ENCODE measurements around the gene TMEM109. TPM values are rescaled to one million over a fixed set of nuclear protein-coding genes. Genes with fewer than 3 reads are reported as not detected.

The TMEM109 gene
- total RNA-seq, 1 donor from 2014 or later: 72.8 TPM

GRCh38 chr11:60941371-60942119 lies 27.6 kb downstream of the TMEM109 start:
- Histone ChIP-seq H4K20me1 (ENCODE audit: insufficient read depth, low read length) (no peaks in the 10 kb centered on the region), H3K27me3 (ENCODE audit: insufficient read depth, low read length) (peaks cover 15% of the 10 kb centered on the region), H3K4me2 (ENCODE audit: low read length) (no peak overlapping the region), H3K27ac (ENCODE audit: low read depth, low read length) (no peak overlapping the region), H3K9me3 (ENCODE audit: insufficient read depth, low read depth, low read length) (no peaks in the 10 kb centered on the region), H3K9ac (ENCODE audit: low read length) (no peak overlapping the region), H3K79me2 (ENCODE audit: insufficient read depth, low read length) (no peaks in the 10 kb centered on the region), H3K36me3 (ENCODE audit: insufficient read depth, low read length) (no peaks in the 10 kb centered on the region), H3K4me1 (ENCODE audit: insufficient read depth, low read length) (no peaks in the 10 kb centered on the region), H3K4me3 (ENCODE audit: insufficient read depth, low read depth, low read length) (no peak overlapping the region), H2AFZ (ENCODE audit: low read depth, low read length) (no peak overlapping the region)
- Mint-ChIP-seq H3K4me3 (ENCODE audit: unreplicated experiment) (no peak overlapping the region), H3K27ac (ENCODE audit: unreplicated experiment) (peak overlapping the region; percentile 12), H3K9me3 (ENCODE audit: unreplicated experiment) (no peaks in the 10 kb centered on the region), H3K27me3 (ENCODE audit: low read depth, unreplicated experiment) (peaks cover 13% of the 10 kb centered on the region), H3K36me3 (ENCODE audit: low read depth, unreplicated experiment) (peaks cover 30% of the 10 kb centered on the region), H3K4me1 (ENCODE audit: low read depth, unreplicated experiment) (peaks cover 4% of the 10 kb centered on the region)
- DNase-seq (ENCODE audit: low read depth) (no peak), FAIRE-seq (no peak)
- TF ChIP-seq CTCF (IDR thresholded peaks at IDR 0.05; ENCODE audit: insufficient read depth, low read depth, low read length): no peak
- no peak for TF ChIP-seq EZH2 (IDR thresholded peaks at IDR 0.05; ENCODE audit: insufficient read depth, low read length)

GRCh38 chr11:60942219-60942618 lies 28.3 kb downstream of the TMEM109 start:
- no peak overlapping the region for H3K4me3 Mint-ChIP-seq (ENCODE audit: unreplicated experiment)
- Histone ChIP-seq H3K9me3 (ENCODE audit: insufficient read depth, low read depth, low read length) (no peaks in the 10 kb centered on the region), H3K27ac (ENCODE audit: low read depth, low read length) (no peak overlapping the region), H3K79me2 (ENCODE audit: insufficient read depth, low read length) (no peaks in the 10 kb centered on the region), H3K4me2 (ENCODE audit: low read length) (no peak overlapping the region), H4K20me1 (ENCODE audit: insufficient read depth, low read length) (no peaks in the 10 kb centered on the region), H2AFZ (ENCODE audit: low read depth, low read length) (no peak overlapping the region), H3K9ac (ENCODE audit: low read length) (no peak overlapping the region), H3K4me1 (ENCODE audit: insufficient read depth, low read length) (no peaks in the 10 kb centered on the region), H3K36me3 (ENCODE audit: insufficient read depth, low read length) (no peaks in the 10 kb centered on the region), H3K27me3 (ENCODE audit: insufficient read depth, low read length) (peaks cover 15% of the 10 kb centered on the region), H3K4me3 (ENCODE audit: insufficient read depth, low read depth, low read length) (no peak overlapping the region)
- peaks cover 4% of the 10 kb centered on the region for H3K4me1 Mint-ChIP-seq (ENCODE audit: low read depth, unreplicated experiment)
- no peak for FAIRE-seq
- TF ChIP-seq CTCF (IDR thresholded peaks at IDR 0.05; ENCODE audit: insufficient read depth, low read depth, low read length) (no peak), EZH2 (IDR thresholded peaks at IDR 0.05; ENCODE audit: insufficient read depth, low read length) (no peak)
- H3K27me3 Mint-ChIP-seq (ENCODE audit: low read depth, unreplicated experiment): peaks cover 13% of the 10 kb centered on the region
- DNase-seq (ENCODE audit: low read depth): no peak
- no peak overlapping the region for H3K27ac Mint-ChIP-seq (ENCODE audit: unreplicated experiment)
- H3K36me3 Mint-ChIP-seq (ENCODE audit: low read depth, unreplicated experiment): peaks cover 30% of the 10 kb centered on the region
- no peaks in the 10 kb centered on the region for H3K9me3 Mint-ChIP-seq (ENCODE audit: unreplicated experiment)

DNA sequence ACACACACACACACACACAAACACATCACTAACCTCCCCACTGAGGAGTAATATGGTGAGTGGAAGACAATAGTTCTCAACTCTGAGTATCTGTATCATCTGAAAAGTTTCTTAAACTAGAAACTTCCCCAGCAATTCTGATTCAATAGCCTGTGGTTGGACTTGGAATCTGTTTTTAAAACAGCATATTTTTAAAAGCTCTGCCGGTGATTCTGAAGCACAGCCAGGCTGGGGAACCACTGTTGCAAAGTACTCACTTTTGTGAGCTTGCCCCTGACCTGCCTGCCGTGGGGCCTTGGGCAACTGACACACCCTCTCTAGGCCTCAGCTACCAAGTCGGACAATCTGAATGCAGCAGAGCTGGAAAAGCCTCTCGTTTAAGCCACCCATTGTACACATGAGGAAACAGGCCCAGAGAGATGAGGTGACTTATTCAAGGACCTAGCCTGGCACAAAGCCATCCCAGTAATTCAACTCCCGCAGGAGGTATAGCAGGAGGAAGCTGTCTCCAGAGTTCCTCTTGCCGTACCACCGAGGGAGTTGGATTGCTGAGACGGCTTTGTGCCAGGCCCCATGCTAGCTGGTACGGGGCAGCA lies 29.1 kb downstream of the TMEM109 start:
- Histone ChIP-seq H3K36me3 (ENCODE audit: insufficient read depth, low read length) (no peaks in the 10 kb centered on the region), H3K4me2 (ENCODE audit: low read length) (no peak overlapping the region), H3K9me3 (ENCODE audit: insufficient read depth, low read depth, low read length) (no peaks in the 10 kb centered on the region), H3K27me3 (ENCODE audit: insufficient read depth, low read length) (peaks cover 15% of the 10 kb centered on the region), H3K4me3 (ENCODE audit: insufficient read depth, low read depth, low read length) (no peak overlapping the region), H2AFZ (ENCODE audit: low read depth, low read length) (no peak overlapping the region), H4K20me1 (ENCODE audit: insufficient read depth, low read length) (no peaks in the 10 kb centered on the region), H3K9ac (ENCODE audit: low read length) (no peak overlapping the region), H3K4me1 (ENCODE audit: insufficient read depth, low read length) (no peaks in the 10 kb centered on the region), H3K79me2 (ENCODE audit: insufficient read depth, low read length) (no peaks in the 10 kb centered on the region), H3K27ac (ENCODE audit: low read depth, low read length) (no peak overlapping the region)
- DNase-seq (ENCODE audit: low read depth) (no peak), FAIRE-seq (no peak)
- TF ChIP-seq EZH2 (IDR thresholded peaks at IDR 0.05; ENCODE audit: insufficient read depth, low read length) (no peak), CTCF (IDR thresholded peaks at IDR 0.05; ENCODE audit: insufficient read depth, low read depth, low read length) (no peak)
- no peaks in the 10 kb centered on the region for H3K9me3 Mint-ChIP-seq (ENCODE audit: unreplicated experiment)
- H3K4me1 Mint-ChIP-seq (ENCODE audit: low read depth, unreplicated experiment): peaks cover 4% of the 10 kb centered on the region
- peaks cover 13% of the 10 kb centered on the region for H3K27me3 Mint-ChIP-seq (ENCODE audit: low read depth, unreplicated experiment)
- H3K27ac Mint-ChIP-seq (ENCODE audit: unreplicated experiment): no peak overlapping the region
- peaks cover 30% of the 10 kb centered on the region for H3K36me3 Mint-ChIP-seq (ENCODE audit: low read depth, unreplicated experiment)
- H3K4me3 Mint-ChIP-seq (ENCODE audit: unreplicated experiment): no peak overlapping the region

Data from astrocyte (in vitro differentiated cells and primary cell).